ENCODE data around the gene GRIN3B. TPM values are rescaled to one million over a fixed set of nuclear protein-coding genes. Genes with fewer than 3 reads are reported as not detected.

GRIN3B gene
- total and polyA plus RNA-seq, 10 of the 15 experiments (the other 5 are each of a cell fraction or from before 2014, with no cell fraction given), result 0.15 TPM; not detected in 9

GRCh38 chr19:1045247-1045603, 45.0 kb downstream of the GRIN3B start:
- no peak overlapping the region for H3K4me3 ChIP-seq
- CTCF ChIA-PET, result interaction anchor here (1.3 kb wide), 1 partner anchor 178 kb away, joined by 3 read pairs; no protein-coding TSS in a partner anchor
- peak; percentile 83 for FAIRE-seq
- peaks cover 0 to 1% of the 10 kb centered on the region in 2 experiments; a peak in 1 of 4 replicates for H3K36me3 ChIP-seq (ENCODE audit: control insufficient read depth in 2 of 2, insufficient read depth in 2 of 2, low read length in 1 of 2)
- no peaks in the 10 kb centered on the region for H3K27me3 ChIP-seq (replicated peaks in 1 of 2; ENCODE audit: control insufficient read depth in 2 of 2, insufficient read depth in 2 of 2, low read length in 1 of 2)
- H3K79me2 ChIP-seq (ENCODE audit: control insufficient read depth, insufficient read depth, low read length), result 0 out of 2 replicates have a peak, but pooled peaks cover under 1% of the 10 kb centered on the region
- H4K20me1 ChIP-seq (ENCODE audit: control insufficient read depth, insufficient read depth), result no peaks in the 10 kb centered on the region
- SMC1A ChIA-PET (ENCODE audit: uncharacterized antibody, unreplicated experiment), result no interaction called here
- peak; percentile 77 for ATAC-seq
- H3K4me2 ChIP-seq (ENCODE audit: control insufficient read depth, insufficient read depth), result no peak overlapping the region
- no peaks in the 10 kb centered on the region for H3K9me3 ChIP-seq (replicated peaks; ENCODE audit: control insufficient read depth, insufficient read depth, low read length)
- H3K4me1 ChIP-seq (ENCODE audit: control insufficient read depth, insufficient read depth, low read length), result peaks cover 3% of the 10 kb centered on the region; the same call in 1 of the 2 replicates
- no peak for TF ChIP-seq YBX1 (IDR thresholded peaks at IDR 0.05)
- TF ChIP-seq NFYB (IDR thresholded peaks at IDR 0.05; ENCODE audit: insufficient read depth, low read depth, low read length), result peak; percentile 28; the same call in 1 of the 2 replicates
- TF ChIP-seq ZNF24 (IDR thresholded peaks at IDR 0.05), result no peak
- TF ChIP-seq CREB1 (IDR thresholded peaks at IDR 0.05; ENCODE audit: low read depth), result 0 out of 2 replicates have a peak, but pooled peaks have one; percentile 29
- TF ChIP-seq PBX3 (IDR thresholded peaks at IDR 0.05; ENCODE audit: insufficient replicate concordance, low read depth, low read length), result peak; percentile 78
- peak; percentile 39 for TF ChIP-seq SP1 (IDR thresholded peaks at IDR 0.05; ENCODE audit: low read depth, low read length)
- peak; percentile 88 for TF ChIP-seq PKNOX1 (IDR thresholded peaks at IDR 0.05)
- no TSS peak for BruUV-seq (replicated peaks)
- intact Hi-C loops (cut with micrococcal nuclease; ENCODE audit: unreplicated experiment) (no loop called here), in situ Hi-C loops (cut with MboI) (no loop called here)
- POLR2A ChIA-PET, result no interaction called here
- no peak overlapping the region for H3K27ac ChIP-seq (ENCODE audit: control insufficient read depth, insufficient read depth)
- no peak for DNase-seq (ENCODE audit: low read depth, low spot score)
- 35% methylated on average over 10 of the region's 10 CpGs for WGBS (ENCODE audit: insufficient coverage, insufficient replicate concordance, low lambda C conversion rate, missing lambda C conversion rate)
- H3K9ac ChIP-seq (ENCODE audit: control insufficient read depth, insufficient read depth, low read length), result no peak overlapping the region
- H2AFZ ChIP-seq (ENCODE audit: control insufficient read depth, low read depth, low read length), result no peak overlapping the region
- RAD21 ChIA-PET (ENCODE audit: unreplicated experiment), result no interaction called here

All from GM12878 (cell line).